GM18499 (cell line): ENCODE data around the gene GPR55.
"Not testable (repeated sequence)": the region's sequence is repeated elsewhere in the genome, so short reads cannot be mapped to it uniquely, and the experiment has no call there.

Experiments
- ATAC-seq: cut with Tn5 transposase; IDR thresholded peaks from one replicate; pipeline ENCODE4 v1.9.1; 2021; ENCODE audit warnings: moderate number of reproducible peaks; ENCODE audit not compliant: insufficient read depth, unreplicated experiment

The GPR55 gene

DNA sequence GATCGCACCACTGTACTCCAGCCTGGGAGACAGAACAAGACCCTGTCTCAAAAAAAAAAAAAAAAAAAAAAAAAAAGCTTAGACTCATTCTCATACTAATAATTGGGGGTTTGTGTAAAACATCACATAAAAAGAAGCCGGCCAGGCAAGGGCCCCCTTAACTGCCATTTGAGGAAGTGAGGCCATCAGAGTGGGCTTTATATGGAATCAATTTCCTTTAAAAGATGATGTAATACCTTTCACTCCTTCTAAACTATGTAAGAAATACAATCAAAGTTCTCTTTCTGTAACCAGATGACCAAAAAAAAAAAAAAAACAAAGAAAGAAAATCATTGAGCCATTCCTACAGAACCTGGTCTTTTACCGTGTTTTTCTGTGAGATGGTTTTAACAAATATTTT lies 13.1 kb upstream of the GPR55 start:
- ATAC-seq: no peak

DNA sequence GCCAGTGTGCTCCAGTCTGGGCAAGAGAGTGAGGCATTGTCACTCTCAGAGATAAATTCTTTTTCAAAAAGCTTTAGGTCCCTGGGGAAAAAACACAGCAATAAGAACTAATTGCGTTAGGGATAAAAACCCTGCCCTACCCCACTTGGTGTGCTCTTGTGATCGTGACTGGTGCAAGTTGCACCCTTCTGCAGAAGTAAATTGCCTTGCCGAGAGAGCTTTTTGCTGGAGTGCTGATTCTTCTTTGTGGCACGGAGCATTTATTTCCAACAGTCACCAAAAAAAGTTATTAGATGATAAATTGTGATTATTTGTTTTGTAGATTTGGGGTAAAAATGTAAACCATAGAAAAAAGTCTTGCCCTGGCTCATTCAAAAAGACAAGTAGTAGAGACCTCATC lies 12.3 kb upstream of the GPR55 start:
- no peak for ATAC-seq

DNA sequence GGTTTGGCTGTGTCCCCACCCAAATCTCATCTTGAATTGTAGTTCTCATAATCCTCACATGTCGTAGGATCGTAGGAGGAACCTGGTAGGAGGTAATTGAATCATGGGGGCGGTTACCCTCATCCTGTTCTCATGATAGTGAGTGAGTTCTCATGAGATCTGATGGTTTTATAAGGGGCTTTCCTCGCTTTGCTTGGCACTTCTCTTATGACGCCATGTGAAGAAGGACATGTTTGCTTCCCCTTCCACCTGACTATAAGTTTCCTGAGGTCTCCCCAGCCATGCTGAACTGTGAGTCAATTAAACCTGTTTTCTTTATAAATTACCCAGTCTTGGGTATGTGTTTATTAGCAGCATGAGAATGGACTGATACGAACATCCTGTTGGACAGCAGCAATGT lies 11.2 kb upstream of the GPR55 start:
- not testable (repeated sequence) for ATAC-seq

DNA sequence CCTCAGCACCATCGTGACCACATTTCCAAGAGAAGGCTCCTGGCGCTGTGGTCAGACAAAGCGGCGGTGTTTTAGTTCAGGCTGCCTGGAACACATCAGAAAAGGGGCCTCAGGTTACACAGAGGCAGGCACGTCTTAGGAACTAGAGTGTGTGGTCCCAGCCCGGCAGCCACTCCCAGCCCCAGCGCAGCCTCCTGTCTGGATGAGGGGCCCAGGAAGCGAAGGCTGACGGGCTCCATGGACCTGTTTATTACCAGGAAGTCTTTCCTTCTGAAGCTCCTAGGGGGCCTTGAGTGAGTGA lies 10.0 kb upstream of the GPR55 start:
- ATAC-seq: no peak

DNA sequence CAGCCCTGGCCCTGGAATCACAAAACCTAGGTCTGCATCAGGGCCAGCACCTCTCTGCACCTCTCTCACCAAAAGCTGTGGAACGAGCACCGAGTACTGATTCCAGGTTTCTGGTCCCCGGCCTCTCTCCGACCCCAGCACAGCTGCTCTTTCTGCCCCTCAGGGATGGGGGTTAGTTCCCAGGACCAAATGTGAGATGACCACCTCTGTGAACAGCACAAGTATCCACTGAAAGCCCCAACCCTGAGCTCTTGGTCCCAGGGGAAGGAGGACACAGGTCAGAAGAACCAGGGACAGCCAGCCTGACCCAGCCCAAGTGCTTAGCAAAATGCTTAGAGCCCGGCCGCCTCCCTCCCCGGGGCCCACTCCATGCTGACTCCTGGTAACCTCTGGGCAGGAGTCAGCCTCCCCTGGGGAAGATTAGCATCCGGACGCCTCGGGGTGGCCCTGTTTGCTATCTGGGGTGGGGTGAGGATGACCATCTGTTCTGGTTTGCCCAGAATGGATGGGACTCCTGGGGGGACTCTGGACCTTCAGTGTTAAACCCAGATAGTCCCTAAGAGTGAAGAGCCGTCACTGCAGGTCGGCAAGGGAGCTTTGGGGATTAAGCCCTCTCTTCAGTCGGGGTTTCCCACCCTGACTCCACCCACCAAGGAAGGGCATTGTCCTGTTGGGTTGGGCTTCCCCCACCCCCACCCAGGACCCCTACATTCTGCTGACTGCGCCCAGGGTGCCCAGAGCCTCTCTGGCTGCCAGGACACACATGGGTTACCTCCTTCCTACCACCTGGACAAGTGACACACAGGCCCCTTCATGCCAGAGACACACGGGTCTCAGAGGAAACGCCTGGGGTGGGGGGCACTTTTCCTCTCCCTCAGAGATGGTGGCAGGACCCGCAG lies 9.4 kb upstream of the GPR55 start:
- no peak for ATAC-seq

DNA sequence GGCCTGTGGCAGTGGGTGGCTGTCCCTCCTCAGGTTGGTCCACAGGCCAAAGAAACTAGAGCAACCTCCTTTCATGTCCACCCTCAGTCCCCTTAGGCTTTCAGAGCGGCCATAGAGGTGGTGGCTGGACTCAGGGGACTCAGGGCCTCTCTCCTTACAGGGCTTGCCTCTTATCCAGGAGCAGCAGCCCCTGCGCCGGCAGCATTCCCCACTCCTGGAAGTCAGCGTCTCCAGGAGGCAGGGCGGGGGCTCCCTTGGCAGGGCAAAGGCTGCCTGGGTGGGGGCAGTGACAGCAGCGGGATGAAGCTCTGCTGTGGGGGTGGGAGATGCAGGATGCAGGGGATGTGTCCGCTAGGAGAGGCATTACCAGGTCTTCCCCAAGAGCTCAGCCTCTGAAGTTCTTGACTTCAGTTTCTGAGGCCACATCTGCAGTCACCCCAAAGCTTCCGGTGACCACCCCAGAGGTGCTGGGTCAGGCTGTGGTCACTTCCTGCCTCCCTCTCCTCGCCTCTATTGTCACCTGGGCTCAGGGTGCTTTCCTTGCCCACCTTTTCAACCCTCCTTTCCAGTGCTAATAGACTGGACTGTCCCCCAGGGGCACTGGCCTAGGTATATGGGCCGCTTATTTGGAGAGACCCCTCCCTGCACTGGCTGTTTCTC lies 8.6 kb upstream of the GPR55 start:
- ATAC-seq: no peak

DNA sequence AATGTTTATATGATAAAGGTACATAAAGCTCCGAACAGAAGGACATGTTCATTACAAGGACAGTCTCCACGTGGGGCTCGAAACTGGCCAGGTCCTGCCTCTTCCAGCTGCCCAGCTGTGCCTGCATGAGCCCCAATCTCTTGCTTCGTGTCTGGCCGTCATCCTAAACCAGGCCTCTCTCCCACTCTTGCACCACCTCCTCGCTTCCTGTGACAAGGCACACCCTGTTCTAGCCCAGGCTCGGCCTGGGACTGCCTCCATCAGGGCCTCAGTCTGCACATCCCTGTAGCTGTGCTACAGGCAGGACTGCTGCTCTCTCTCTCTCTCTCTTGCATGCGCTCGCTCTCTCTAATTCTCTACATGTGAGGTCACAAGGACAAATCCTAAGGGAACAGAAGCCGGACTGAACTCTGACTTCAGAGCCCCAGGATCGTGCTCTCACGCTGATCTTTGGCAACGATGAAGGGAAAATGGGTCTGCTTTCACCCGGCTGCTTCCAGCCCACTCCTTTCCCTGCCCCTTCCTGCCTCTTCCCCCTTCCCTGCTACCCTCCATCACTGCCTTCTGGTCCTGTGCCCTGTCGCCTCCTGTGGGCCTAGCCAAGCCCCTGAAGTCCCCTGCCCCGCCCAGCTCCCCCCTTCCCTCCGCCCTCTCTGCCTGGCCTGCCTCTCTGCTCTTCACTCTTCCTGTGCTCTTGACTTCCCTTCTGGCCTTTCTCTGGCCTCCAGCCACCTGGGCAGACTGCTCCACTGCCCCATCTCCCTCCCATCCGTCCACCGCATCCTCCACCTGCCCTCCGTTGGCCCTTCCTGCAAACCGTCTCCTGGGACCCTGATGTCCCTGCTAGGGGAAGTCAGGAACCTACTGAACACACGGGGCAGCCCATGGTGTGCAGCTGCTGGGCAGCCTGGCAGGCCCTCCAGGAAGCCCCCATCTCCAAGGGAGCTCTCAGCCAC lies 7.8 kb upstream of the GPR55 start:
- ATAC-seq: no peak

DNA sequence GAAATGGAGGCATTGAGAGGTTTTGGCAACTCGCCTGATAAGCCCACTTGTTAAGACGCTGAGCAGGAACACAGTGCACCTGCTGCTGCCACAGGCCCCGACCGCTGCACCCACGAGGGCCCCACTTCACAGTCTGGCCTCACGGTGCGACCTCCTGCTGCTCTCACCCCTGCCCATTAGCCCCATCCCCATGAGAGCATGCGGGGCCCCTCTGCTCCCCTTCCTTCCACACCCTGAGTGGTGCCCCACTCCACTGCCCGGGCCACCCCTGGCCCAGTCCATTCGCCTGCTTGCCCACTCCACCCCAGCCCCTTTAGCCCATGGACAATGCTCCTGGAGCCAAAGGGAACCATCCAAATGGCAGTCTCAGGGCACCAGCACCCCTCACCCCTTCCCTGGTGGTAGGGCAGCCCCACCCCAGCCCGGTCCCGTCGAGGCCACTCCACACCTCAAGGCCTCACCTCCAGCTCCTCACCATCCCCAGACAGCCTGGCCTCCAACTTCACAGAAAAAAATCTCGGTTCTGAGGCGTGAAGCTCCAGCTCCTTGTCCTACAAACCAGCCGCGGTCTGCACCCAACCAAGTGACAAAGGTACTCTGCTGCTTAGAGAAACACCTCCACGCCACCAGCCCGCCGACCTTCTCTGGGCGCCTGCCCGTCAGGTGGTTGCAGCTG lies 6.7 kb upstream of the GPR55 start:
- no peak for ATAC-seq

DNA sequence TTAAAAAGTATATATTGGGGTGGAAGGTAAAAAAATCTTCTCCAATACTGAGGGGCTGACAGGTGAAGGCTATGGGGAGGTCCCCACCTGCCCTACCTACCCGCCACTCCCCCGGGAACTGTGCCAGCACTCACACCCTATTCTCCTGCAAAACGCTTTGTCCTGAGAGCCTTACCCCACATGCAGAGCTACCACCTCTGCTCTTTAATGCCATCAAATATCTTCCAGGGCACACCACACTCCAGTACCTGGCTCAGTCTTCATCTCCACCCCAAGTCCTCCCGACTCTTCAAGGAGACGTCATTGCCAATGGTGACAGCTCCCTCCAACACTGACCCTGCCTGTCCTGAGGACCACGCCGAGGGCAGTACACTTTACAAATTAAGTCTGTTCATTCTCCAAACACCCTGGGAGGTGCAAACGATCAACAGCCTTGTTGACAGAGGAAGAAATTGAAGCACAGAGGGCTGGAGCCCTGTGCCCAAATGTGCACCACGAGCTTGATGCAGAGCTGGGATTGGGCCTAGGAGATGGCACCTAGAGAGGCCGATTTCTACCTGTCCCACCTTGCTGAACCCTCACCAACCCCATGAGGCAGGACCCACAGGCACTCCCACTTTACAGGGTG lies 6.0 kb upstream of the GPR55 start:
- no peak for ATAC-seq

DNA sequence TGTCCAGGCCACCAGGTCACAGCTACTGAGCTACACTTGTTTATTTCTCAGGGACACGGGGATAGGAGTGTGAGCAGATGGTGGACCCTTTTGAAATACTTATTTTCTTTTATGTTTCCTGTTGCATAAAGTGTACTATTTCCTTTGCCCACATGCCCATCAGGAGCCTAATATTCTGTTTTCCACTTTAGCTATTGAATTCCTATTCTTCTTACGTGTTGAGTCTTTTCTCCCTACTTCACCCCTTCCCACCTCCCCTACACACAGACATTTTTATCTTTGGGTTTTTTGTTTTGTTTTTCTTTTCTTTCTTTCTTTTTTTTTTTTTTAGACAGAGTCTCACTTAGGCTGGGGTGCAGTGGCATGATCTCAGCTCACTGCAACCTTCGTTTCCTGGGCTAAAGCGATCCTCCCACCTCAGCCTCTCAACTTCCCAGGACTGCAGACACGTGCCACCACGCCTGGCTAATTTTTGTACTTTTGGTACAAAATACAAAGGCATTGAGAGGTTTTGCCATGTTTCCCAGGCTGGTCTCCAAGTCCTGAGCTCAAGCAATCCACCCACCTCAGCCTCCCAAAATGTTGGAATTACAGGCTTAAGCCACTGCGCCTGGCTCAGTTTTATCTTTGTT lies 5.2 kb upstream of the GPR55 start:
- no peak for ATAC-seq

DNA sequence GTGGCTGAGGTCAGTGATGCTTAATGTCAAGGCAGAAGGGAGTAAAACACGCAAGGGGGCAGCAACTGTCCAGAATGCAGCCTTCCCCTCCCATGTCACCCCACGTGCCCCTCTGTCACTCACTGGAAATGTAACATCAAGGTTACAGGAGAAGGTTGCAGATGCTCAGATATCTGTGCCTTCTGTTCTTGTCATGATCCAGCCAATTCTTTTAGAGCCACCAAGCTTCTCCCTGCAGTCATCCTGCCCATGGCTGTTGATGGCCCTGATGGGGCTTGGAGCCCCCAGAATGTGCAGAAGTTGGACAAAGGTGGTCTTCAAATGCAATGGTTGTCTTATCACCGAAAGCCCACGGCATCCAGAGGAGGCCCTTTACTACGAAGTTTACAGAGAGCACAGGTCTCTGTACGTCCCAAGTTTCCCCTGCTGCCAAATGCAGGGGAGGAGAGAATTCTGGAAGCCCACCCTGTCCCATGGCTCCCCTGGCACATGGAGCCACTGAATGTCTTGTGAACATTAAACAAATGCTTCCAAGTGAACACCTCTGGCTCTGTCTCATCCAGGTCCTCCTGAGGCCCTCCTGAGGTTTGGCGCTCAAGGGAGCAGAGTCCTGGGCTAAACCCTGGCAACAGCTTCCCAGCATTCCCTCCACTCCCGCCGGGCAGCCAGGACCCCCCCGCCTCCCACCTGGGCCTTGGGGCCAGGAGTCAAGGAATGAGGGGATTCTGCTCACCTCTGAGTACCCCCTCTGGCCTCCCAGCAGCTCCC lies 4.5 kb upstream of the GPR55 start:
- no peak for ATAC-seq

DNA sequence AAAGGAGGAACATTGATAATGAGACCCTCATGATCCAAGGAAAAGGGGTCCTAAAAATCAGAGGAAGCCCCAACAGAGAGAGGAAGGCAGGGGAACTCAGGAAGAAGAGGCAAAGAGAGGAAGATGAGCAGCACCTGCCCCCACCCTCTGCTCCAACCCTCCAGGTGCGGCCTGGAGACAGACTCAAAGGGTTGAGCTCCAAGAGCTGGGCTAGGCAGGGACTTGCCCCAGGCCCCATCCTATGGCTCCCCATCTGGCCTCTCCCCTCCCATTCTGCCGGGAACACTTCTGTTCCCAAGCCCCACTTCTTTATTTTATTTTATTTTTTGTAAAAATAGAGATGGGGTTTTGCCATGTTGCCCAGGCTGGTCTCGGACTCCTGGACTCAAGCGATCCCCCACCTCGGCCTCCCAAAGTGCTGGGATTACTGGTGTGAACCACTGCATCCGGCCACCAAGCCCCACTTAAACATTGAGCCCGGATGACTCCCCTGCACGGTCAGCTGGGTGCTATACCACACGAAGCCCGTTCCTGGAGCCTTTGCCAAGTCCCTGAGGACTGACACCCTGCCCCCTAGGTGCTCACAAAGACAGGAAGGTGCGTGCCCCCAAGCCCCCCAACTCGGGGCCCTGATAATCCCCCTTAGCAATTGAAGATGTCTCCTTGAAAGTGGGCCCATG lies 3.8 kb upstream of the GPR55 start:
- ATAC-seq: no peak

DNA sequence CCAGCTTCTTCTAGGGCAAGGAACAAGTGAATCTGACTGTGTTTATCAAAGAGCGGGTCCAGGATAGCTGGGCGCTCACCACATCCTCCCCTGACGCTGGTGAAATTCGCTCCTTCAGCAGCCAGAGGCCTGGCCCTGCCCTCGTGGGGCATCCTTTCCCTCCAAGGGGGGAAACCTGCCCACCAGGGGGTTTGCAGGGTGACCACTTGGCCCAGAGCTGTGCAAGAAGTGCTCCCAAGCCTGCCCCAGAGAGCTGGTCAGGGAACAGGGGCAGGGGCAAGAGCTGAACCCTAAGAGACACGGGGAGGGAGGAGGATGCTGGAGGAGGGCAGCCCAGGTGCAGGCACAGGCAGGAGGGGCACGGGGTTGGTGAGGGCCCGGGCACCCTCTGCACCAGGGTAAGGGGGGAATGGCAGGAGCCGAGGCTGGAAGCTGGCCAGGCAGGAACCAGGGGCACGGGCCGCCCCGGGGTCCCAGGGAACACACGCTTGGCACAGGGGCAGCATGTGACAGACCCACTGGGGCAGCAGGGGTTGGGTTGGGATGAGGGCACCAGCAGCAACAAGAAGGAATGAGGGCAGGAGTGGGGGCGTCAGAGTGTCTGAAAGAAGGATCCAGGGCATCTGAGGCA lies 2.8 kb upstream of the GPR55 start:
- no peak for ATAC-seq

DNA sequence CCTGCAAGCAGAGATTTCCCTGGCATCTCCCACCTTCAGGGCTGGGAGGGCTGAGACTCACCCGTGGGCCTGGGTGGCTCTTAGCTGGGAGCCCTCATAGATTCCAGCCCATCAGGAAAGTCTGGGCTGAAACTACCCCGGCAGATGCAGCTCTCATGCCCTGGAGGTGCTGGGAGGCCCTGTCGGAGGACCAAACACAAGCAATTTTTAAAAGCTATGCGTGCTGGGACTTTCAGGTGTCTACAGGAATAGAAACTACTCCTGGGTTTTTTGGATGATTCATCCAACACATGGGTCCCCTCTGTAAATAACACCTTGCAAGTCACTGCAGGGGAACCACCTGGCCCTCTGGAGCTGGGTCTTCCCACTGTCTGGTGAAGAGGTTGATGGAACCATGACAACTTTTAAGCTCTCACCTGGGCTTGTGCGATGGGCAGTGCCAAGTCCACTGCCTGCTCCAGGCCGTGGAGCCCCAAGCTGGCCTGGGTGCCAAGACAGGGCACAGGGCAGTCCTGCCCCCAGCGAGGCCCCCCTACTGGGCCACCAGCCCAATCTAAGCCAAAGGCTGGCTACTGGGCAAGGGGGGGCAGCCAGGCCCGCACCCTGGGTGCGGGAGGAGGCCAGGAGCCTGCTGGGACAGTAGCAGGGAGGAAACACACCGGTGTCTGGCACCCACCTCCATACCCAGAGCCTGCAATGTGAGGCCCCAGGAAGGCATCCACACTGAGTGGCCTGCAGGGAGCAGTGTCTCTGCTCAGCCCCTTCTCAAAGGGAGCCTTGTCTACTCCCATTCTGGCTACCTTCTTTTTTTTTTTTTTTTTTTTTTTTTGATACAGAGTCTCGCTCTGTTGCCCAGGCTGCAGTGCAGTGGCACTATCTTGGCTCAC lies 1.1 kb upstream of the GPR55 start:
- peak; percentile 39 for ATAC-seq

DNA sequence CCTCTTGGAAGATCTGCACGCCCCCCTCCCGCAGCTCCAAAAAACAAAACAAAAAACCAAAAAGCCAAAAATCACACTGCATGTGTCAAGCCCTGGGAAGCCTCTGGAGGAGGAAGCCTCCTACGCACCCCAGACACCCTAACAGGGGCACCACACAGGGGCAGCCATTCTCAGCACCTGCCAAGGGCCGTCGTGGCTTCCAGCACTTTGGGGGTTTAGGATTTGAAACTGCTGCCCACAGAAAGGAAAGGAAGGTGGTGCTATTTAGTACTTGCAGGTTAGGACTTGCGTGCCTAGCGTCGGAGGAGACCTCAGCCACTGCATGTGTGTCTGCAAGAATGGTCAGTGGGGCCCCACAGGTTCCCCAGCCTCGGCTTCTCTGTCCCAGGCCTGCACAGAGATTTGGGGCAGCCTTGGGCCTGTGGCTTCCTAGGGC lies 419 bp upstream of the GPR55 start:
- ATAC-seq: peak; percentile 13

DNA sequence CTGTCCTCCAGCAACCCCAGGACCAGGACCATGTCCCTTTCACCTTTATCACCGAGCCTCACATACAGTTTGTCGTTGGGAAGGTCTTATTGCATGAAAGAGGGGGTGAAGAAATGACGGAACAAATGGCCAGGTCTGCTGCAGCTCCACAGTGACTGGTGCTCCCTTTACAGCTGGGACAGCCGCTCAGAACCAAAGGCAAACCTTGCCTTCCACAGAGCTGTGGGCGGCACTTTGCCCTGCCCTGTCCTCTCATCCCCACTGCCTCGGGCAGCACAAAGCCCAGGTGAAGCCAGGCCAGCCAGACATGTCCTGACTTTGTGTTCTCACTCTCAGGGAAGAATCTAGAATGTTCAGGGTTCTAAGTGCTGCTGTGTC lies 961 bp downstream of the GPR55 start:
- no peak for ATAC-seq
